Measurements from ENCODE around the gene ARL17A.
"Not testable (repeated sequence)": the region's sequence is repeated elsewhere in the genome, so short reads cannot be mapped to it uniquely, and the experiment has no call there.

Gene ARL17A

DNA sequence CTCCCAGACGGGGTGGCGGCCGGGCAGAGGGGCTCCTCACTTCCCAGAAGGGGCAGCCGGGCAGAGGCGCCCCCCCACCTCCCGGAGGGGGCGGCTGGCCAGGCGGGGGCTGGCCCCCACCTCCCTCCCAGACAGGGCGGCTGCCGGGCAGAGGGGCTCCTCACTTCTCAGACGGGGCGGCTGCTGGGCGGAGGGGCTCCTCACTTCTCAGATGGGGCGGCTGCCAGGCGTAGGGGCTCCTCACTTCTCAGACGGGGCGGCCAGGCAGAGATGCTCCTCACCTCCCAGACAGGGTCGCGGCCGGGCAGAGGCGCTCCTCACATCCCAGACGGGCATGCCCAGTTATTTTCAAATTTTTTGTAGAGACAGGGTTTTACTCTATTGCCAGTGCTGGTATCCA, 44.8 kb downstream of the ARL17A start:
- not testable (repeated sequence) for DNase-seq

DNA sequence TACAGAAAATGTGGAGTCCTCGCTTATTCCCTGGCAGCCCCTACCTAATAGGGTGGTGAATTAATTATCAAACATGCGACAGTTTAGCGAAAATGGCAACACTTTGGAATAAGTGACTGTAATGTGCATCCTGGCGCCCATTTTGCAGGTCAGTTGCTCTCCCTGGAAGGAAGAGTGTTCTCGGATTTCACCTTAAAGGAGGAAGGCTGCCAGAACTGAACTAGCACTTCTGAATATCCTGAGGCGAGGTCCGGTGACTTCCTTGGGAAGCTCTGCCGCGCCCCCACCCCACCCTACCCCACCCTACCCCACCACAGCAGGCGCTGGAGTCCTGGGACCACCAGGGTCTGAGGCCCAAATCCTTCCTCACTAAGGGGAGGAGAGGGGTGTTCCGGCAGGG, 67.3 kb downstream of the ARL17A start, which contains the start of gene LRRC37A2:
TSS of gene LRRC37A2 (plus strand) at position 301 of the 400 bp plus-strand sequence. CDS start 245 bp downstream, outside the sequence.
- DNase-seq, result not testable (repeated sequence)

DNA sequence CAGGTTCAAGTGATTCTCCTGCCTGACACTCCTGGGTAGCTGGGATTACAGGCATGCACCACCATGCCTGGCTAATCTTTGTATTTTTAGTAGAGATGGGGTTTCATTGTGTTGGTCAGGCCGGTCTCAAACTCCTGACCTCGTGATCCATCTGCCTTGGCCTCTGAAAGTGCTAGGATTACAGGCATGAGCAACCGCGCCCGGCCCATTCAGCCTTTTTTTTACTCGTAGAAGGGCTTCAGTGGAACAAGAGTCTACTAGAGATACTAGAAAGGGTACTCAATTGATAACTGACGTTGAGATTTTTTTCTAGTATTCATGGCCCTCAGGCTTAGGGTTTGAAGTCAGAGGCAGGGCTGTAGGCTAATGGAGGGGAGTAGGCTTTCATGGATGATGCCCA, 73.6 kb downstream of the ARL17A start:
- DNase-seq, result not testable (repeated sequence)

- DNase-seq, result not testable (repeated sequence)
Measured at GRCh38 chr17:46499437-46500139, 79.9 kb downstream of the ARL17A start.

DNA sequence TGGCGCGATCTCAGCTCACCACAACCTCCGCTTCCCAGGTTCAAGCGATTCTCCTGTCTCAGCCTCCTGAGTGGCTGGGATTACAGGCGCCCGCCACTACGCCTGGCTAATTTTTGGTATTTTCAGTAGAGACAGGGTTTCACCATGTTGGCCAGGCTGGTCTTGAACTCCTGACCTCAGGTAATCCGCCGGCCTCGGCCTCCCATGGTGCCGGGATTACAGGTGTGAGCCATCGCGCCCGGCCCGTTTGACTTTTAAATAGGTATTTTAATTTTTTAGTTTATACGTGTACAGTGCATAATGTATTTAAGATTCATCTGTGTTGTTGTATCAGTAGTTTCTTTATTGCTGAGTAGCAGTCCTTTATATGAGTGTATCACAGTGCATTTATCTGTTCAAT, 87.5 kb downstream of the ARL17A start:
- DNase-seq, result not testable (repeated sequence)

GRCh38 chr17:46481310-46481709, 98.2 kb downstream of the ARL17A start:
- DNase-seq, result not testable (repeated sequence)

DNA sequence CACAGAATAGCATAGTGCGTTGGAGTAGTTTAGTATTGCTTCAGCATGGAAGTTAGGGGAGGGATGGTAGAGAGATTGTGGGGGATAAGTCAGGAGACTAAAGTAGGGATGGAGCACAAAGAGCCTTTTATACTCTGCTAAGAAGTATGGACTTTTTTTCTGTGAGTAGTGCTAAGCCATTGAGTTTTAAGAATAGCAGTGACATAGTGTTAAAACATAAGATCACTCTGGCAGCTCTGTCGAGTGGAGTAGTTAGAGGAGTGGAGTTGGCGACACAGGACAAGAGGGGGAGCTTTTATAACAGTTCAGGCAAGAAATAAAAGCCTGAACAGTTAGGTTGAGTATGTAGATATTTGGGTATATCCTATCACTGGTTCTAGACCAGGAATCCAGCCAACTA, 100.7 kb downstream of the ARL17A start:
- DNase-seq, result not testable (repeated sequence)

DNA sequence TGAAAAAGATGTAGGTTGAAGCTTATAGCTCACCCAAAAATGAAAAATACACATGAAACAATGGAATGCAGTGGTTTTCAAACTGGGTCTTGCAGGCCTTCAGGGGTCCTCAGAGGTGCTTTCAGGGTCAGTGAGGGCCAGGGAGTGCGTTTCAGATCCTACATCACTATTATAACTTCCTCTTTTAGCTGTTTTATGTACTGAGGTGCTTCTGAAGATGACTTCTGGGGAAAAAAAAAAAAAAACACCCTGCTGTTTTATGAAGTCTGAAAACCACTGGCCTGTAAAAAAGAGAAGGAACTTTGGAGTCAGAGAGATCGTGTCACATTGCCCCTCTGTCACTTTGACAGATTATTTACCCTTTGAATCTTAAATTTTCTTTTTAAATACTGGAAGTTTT, 103.9 kb downstream of the ARL17A start:
- not testable (repeated sequence) for DNase-seq

DNA sequence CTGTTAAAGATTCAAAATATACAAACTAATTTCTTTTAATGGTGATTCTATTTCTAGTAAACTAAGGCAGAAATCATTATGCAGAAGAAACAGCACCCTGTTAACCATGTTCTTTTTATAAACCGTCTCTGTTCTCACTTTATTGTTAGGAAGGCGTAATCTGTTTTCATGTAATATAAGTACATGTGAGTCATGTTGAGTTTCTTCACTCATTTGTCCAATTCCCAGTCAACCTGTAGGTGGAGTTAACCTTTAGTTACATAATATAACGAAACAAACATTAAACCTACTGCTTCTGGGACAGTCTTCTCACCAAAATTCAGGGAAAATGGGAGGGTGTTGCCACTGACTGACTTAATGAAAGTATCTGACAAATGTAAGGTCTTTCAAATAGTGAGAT, 105.0 kb downstream of the ARL17A start:
- DNase-seq, result not testable (repeated sequence)

DNA sequence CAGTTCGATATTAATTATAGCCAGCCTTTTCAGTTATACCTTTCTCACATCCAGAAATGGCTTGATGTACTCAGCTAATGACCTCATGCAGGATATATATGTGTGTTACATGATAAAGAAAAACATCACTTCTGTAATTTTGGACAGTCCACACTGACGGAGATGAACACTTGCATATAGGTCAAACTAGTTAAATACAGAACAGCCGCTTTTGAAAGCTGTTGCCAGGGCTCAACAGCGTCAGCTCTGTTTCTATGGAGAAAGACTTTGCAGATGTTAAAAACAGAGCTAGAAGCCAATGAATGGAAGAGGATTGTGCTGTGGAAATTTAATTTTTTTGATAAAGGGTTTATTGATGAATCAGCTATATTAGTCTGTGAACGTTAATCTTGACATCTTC, 111.9 kb downstream of the ARL17A start:
- not testable (repeated sequence) for DNase-seq
